PC-9 (cell line): ENCODE results near the gene ZNF574. TPM values are rescaled to one million over a fixed set of nuclear protein-coding genes. Genes with fewer than 3 reads are reported as not detected.

Experiments
- BruUV-seq: library from RNA; stranded (reverse); fragments of 400-500 nt; replicated peaks from 2 replicates; lab custom pipeline; 2021; lab: Mats Ljungman, UMichigan
- CTCF ChIA-PET: fragments of 300-600 bp; sonication (Branson Sonifier 250); formaldehyde crosslinking; loops from one replicate; lab custom pipeline; 2022; ENCODE audit warnings: antibody characterized with exemption; lab: Charles Lee
- POLR2A ChIA-PET: fragments of 300-600 bp; sonication (Branson Sonifier 250); formaldehyde crosslinking; loops from one replicate; lab custom pipeline; 2022; ENCODE audit warnings: antibody characterized with exemption; ENCODE audit not compliant: unreplicated experiment; lab: Charles Lee
- DNase-seq, 2 experiments: peaks; one replicate each; pipeline versions ENCODE4 v3.0.0 to v3.0.0-alpha.2; 2015 to 2022; ENCODE audit warnings: mixed read lengths in 1 of 2
- H2AFZ ChIP-seq: fragments of 200-600 bp; sonication (generic); 2 replicates; pipeline ENCODE4 v1.8.1; 2017; ENCODE audit warnings: antibody characterized with exemption
- H3F3A ChIP-seq: fragments of 200-600 bp; sonication (generic); 2 replicates; pipeline ENCODE4 v1.8.1; 2017; ENCODE audit warnings: antibody characterized with exemption, mild to moderate bottlenecking, low read depth; ENCODE audit not compliant: insufficient read depth
- H3K27ac ChIP-seq: fragments of 200-600 bp; sonication (generic); 2 replicates; pipeline ENCODE4 v1.6.1; 2016; ENCODE audit warnings: mixed run types
- H3K27me3 ChIP-seq: fragments of 200-600 bp; sonication (generic); 2 replicates; pipeline ENCODE4 v1.6.1; 2016; ENCODE audit warnings: low read depth, mixed run types; ENCODE audit not compliant: insufficient read depth
- H3K36me3 ChIP-seq: fragments of 200-600 bp; sonication (generic); 2 replicates; pipeline ENCODE4 v1.6.1; 2016; ENCODE audit warnings: low read depth, mixed run types
- H3K4me1 ChIP-seq: fragments of 200-600 bp; sonication (generic); replicated peaks from 2 replicates; pipeline ENCODE4 v1.6.1; 2016; ENCODE audit warnings: mixed run types; ENCODE audit not compliant: insufficient read depth
- H3K4me2 ChIP-seq: fragments of 200-600 bp; sonication (generic); 2 replicates; pipeline ENCODE4 v1.6.1; 2017; ENCODE audit warnings: mixed run types
- H3K4me3 ChIP-seq: fragments of 200-600 bp; sonication (generic); 2 replicates; pipeline ENCODE4 v1.6.1; 2016; ENCODE audit warnings: mixed run types
- H3K79me2 ChIP-seq: fragments of 200-600 bp; sonication (generic); 2 replicates; pipeline ENCODE4 v1.6.1; 2017; ENCODE audit warnings: low read depth, mixed run types
- H3K9me2 ChIP-seq: fragments of 200-600 bp; sonication (generic); 2 replicates; pipeline ENCODE4 v1.8.1; 2017; ENCODE audit warnings: mild to moderate bottlenecking; ENCODE audit not compliant: insufficient read depth
- H3K9me3 ChIP-seq: fragments of 200-600 bp; sonication (generic); 2 replicates; pipeline ENCODE4 v1.8.1; 2016; ENCODE audit warnings: low read depth; ENCODE audit not compliant: insufficient read depth
- H4K20me1 ChIP-seq: fragments of 200-600 bp; sonication (generic); 2 replicates; pipeline ENCODE4 v1.8.1; 2017; ENCODE audit not compliant: insufficient read depth
- EZH2 ChIP-seq: fragments of 200-600 bp; sonication (generic); IDR thresholded peaks from 2 replicates; pipeline ENCODE4 v1.8.0; 2017; ENCODE audit warnings: antibody characterized with exemption, low read depth
- intact Hi-C: fragments of 100-400 bp; cut with micrococcal nuclease; formaldehyde crosslinking; loops from one replicate; pipeline ENCODE4 v1.10.0; 2022; ENCODE audit not compliant: unreplicated experiment
- total RNA-seq: library from RNA; stranded (reverse); gene quantifications from 2 replicates; pipeline ENCODE4 v1.2.3, GENCODE V29; 2021
- TF ChIP-seq, protein P1 (sequence below): fragments of 200-600 bp; sonication (generic); conservative IDR thresholded peaks from 2 replicates; pipeline ENCODE4 v1.6.1; 2017; ENCODE audit warnings: mixed run types, antibody characterized with exemption, mild to moderate bottlenecking, moderate library complexity

Gene ZNF574
- total RNA-seq, 1 experiment from 2014 or later = 19.4 TPM

DNA sequence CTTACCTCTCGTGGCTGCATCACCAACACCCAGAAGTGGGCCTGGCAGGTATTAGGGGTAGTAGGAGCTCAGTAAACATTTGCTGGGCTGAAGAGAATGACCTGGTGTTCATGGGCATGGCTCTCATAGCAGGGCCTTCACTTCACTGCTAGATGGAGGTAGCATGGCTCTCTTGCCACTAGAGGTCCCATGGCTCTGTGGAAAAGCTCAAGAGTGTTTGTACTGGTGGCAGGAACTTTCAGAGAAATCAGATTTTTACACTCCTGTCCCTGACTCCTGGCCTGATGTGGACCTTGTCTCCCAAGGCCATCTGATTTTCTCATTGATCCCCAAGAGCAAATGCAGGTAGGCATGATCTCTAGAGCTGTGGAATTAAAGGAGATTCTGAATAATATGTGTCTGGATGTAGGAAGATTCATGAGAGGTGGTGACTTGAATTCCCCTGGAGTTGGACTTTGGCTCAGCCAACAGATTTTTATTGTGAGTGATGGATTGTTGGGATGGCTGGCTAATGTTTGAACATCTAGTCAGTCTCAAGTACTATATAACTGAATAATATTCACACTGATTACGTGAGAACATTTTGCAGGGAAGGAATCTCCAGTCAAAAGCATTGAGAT, 5.7 kb downstream of the ZNF574 start:
- peaks cover 45% of the 10 kb centered on the region for H3K79me2 ChIP-seq
- ChIA-PET CTCF (interaction anchor here (0.6 kb wide), 1 partner anchor 10 kb away, joined by 3 read pairs; no protein-coding TSS in a partner anchor), POLR2A (interaction anchor here (0.6 kb wide), 1 partner anchor 488 kb away, joined by 4 read pairs; no protein-coding TSS in a partner anchor)
- intact Hi-C loops = no loop called here
- no peak overlapping the region for H3K4me3 ChIP-seq
- no peaks in the 10 kb centered on the region for H3K27me3 ChIP-seq
- no peak overlapping the region for H3K27ac ChIP-seq
- H3K4me2 ChIP-seq = no peak overlapping the region
- TF ChIP-seq, protein P1, sequence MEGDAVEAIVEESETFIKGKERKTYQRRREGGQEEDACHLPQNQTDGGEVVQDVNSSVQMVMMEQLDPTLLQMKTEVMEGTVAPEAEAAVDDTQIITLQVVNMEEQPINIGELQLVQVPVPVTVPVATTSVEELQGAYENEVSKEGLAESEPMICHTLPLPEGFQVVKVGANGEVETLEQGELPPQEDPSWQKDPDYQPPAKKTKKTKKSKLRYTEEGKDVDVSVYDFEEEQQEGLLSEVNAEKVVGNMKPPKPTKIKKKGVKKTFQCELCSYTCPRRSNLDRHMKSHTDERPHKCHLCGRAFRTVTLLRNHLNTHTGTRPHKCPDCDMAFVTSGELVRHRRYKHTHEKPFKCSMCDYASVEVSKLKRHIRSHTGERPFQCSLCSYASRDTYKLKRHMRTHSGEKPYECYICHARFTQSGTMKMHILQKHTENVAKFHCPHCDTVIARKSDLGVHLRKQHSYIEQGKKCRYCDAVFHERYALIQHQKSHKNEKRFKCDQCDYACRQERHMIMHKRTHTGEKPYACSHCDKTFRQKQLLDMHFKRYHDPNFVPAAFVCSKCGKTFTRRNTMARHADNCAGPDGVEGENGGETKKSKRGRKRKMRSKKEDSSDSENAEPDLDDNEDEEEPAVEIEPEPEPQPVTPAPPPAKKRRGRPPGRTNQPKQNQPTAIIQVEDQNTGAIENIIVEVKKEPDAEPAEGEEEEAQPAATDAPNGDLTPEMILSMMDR = peak; percentile 62
- TF ChIP-seq EZH2 = no peak
- no peaks in the 10 kb centered on the region for H3K9me2 ChIP-seq
- no TSS peak for BruUV-seq
- H3K4me1 ChIP-seq = peaks cover 14% of the 10 kb centered on the region
- DNase-seq = no peak
- H3K36me3 ChIP-seq = peaks cover 6% of the 10 kb centered on the region; the same call in 1 of the 2 replicates
- H3K9me3 ChIP-seq = no peaks in the 10 kb centered on the region
- peaks cover 43% of the 10 kb centered on the region for H3F3A ChIP-seq
- peaks cover 46% of the 10 kb centered on the region for H4K20me1 ChIP-seq
- H2AFZ ChIP-seq = no peak overlapping the region

DNA sequence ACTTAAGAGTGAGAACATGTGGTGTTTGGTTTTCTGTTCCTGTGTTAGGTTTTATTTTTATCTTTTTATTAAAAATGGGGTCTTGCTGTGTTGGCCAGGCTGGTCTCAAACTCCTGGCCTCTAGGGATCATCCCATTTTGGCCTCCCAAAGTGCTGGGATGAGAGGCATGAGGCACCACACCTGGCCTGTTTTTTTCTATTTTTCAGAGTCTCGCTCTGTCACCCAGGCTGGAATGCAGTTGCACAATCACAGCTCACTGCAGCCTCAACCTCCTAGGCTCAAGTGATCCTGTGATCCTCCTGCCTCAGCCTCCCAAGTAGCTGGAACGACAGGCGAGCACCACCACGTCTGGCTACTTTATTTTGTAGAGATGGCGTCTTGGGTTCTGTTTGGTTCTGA, 7.6 kb downstream of the ZNF574 start:
- POLR2A ChIA-PET = no interaction called here
- CTCF ChIA-PET = no interaction called here
- H3K9me3 ChIP-seq = no peaks in the 10 kb centered on the region
- H3K9me2 ChIP-seq = no peaks in the 10 kb centered on the region
- BruUV-seq = no TSS peak
- peaks cover 37% of the 10 kb centered on the region for H3F3A ChIP-seq
- H3K79me2 ChIP-seq = peaks cover 26% of the 10 kb centered on the region
- H4K20me1 ChIP-seq = peaks cover 28% of the 10 kb centered on the region
- H3K4me1 ChIP-seq = 0 out of 2 replicates have a peak, but pooled peaks cover 6% of the 10 kb centered on the region
- H3K4me2 ChIP-seq = no peak overlapping the region
- H3K4me3 ChIP-seq = no peak overlapping the region
- no peaks in the 10 kb centered on the region for H3K27me3 ChIP-seq
- intact Hi-C loops = no loop called here
- H2AFZ ChIP-seq = no peak overlapping the region
- H3K36me3 ChIP-seq = peaks cover 6% of the 10 kb centered on the region; the same call in 1 of the 2 replicates
- no peak overlapping the region for H3K27ac ChIP-seq
- TF ChIP-seq EZH2 = no peak
- TF ChIP-seq, protein P1 = no peak
- no peak for DNase-seq

DNA sequence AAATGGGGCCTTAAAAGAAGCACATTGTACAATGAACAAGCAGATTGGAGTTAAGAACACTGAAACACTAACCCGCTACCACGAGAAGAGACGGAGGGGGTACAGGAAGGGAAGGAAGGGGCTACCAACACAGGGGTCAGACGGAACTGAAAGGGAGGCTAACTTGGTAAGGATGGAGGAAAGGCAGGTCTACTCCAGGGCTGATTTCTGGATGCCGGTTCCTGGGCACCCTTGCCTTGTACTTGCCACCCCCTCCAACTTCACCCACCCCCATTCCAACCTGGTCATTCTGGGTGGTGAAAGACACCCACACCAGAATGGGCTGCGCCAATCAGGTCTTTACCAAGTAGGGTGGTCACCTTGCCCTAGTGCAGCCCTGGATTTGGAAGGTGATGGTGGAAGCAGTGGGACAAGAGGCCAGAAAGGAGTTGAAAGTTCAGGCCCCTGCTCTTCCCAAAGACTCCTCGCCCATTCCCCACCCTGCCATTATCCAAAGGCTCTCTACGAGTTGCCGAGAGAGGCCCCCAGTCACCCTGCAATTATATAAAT, 10.3 kb downstream of the ZNF574 start:
- H3K4me2 ChIP-seq = no peak overlapping the region
- H4K20me1 ChIP-seq = peaks cover 7% of the 10 kb centered on the region
- no peak for DNase-seq
- H3K9me2 ChIP-seq = no peaks in the 10 kb centered on the region
- TF ChIP-seq, protein P1 = no peak
- no peak for TF ChIP-seq EZH2
- H3K4me3 ChIP-seq = no peak overlapping the region
- no peak overlapping the region for H3K27ac ChIP-seq
- intact Hi-C loops = no loop called here
- BruUV-seq = no TSS peak
- H3K4me1 ChIP-seq = 0 out of 2 replicates have a peak, but pooled peaks cover 11% of the 10 kb centered on the region
- H2AFZ ChIP-seq = no peak overlapping the region
- peaks cover 5% of the 10 kb centered on the region; the same call in 1 of the 2 replicates for H3K79me2 ChIP-seq
- peaks cover 37% of the 10 kb centered on the region for H3F3A ChIP-seq
- ChIA-PET POLR2A (no interaction called here), CTCF (no interaction called here)
- no peaks in the 10 kb centered on the region for H3K9me3 ChIP-seq
- no peaks in the 10 kb centered on the region for H3K27me3 ChIP-seq
- H3K36me3 ChIP-seq = peaks cover 2% of the 10 kb centered on the region; the same call in 1 of the 2 replicates
